Stromal cell of bone marrow (primary cell): ENCODE data around the gene SWI5.
"Not testable (repeated sequence)": the region's sequence is repeated elsewhere in the genome, so short reads cannot be mapped to it uniquely, and the experiment has no call there.

Experiments used
- DNase-seq: peaks from one replicate; pipeline ENCODE4 v3.0.0-alpha.2; 2012; ENCODE audit warnings: low read depth

SWI5 gene

DNA sequence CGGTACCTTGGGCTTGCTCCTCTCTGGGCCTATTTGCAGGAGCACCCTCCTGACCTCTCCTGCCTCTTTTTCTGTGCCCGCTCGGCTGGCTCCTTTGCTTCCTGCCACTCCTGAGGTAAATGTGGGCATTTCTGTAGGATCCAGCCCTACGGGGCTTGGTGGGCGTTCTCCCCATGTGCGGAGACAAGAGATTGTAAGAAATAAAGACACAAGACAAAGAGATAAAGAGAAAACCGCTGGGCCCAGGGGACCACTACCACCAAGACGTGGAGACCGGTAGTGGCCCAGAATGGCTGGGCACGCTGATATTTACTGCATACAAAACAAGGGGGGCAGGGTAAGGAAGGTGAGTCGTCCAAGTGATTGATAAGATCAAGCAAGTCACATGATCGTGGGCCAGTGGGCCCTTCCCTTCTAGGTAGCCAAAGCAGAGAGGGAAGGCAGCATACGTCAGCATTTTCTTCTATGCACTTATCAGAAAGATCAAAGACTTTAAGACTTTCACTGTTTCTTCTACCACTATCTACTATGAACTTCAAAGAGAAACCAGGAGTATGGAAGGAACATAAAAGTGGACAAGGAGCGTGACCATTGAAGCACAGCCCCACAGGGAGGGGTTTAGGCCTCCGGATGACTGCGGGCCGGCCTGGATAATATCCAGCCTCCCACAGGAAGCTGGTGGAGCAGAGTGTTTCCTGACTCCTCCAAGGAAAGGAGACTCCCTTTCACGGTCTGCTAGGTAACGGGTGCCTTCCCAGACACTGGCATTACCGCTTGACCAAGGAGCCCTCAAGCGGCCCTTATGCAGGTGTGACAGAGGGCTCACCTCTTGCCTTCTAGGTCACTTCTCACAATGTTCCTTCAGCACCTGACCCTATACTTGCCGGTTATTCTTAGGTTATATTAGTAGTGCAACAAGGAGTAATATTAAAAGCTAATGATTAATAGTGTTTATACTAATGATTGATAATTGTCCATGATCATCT lies 3.3 kb downstream of the SWI5 start:
- not testable (repeated sequence) for DNase-seq

- DNase-seq, result no peak
These were observed 4.1 kb downstream of the SWI5 start for GRCh38 chr9:128280084-128280622.

DNA sequence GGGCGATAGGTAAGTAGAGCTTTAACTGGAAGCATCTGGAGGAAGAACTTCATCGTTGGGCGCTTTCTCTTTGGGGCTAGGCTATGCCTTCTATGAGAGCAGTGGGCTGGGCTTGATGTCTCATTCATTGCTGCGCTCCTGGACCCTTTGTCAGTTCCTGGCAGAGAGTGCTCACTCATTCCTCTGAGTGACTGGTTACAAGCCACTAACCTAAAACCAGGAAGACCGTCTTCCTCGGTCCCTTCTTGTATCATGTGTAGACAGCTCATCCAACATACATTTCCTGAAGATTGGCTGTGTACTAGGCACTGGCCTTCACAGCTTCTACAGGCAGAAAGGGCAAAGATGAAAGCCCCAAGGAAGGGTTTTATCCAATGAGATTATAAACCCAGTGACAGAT lies 6.4 kb downstream of the SWI5 start:
- no peak for DNase-seq

GRCh38 chr9:128285033-128285784 lies 9.1 kb downstream of the SWI5 start:
- DNase-seq, result no peak

- peak; percentile 19 for DNase-seq
These were observed 10.4 kb downstream of the SWI5 start for GRCh38 chr9:128286440-128286839.

GRCh38 chr9:128288273-128289004 lies 12.4 kb downstream of the SWI5 start:
- no peak for DNase-seq

- no peak for DNase-seq
These were observed 15.9 kb downstream of the SWI5 start for GRCh38 chr9:128292009-128292408.

- no peak for DNase-seq
These were observed 17.0 kb downstream of the SWI5 start for GRCh38 chr9:128293091-128293490.

- no peak for DNase-seq
These were observed 18.1 kb downstream of the SWI5 start for GRCh38 chr9:128294142-128294541.

DNA sequence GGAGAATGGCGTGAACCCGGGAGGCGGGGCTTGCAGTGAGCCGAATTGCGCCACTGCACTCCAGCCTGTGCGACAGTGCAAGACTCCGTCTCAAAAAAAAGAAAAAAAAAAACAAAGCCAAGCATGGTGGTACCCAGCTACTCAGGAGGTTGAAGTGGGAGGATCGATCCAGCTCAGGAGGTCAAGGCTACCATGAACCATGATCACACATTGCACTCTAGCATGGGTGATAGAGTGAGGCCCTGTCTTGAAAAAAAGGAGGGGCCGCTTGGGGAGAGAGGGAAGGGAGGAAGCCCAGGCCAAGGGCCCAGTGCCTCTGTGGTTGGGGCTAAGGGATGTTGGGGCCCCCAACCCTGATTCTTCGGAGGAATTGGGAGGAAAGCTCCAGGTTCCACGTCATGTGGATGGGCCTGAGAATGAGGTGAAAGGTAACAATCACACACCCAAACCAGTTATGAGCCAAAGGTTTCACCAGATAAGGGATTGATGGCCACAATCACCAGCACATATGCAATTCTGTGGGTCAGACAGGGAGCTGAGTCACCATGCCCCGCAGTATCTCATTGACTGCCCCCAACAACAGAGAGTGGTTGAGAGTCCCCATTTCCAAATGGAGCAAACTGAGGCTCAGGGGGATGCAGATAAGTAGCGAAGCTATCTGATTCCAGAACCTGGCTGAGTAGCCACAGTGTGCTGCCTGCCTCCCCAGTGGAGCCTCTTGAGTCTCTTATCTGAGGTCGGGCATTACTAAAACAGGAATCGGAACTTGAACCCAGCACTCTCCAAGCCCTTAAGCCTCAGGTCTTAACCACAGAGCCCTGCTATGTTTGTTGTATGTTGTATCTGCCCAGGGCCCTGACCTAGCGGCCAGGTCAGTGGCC lies 20.5 kb downstream of the SWI5 start:
- no peak for DNase-seq

DNA sequence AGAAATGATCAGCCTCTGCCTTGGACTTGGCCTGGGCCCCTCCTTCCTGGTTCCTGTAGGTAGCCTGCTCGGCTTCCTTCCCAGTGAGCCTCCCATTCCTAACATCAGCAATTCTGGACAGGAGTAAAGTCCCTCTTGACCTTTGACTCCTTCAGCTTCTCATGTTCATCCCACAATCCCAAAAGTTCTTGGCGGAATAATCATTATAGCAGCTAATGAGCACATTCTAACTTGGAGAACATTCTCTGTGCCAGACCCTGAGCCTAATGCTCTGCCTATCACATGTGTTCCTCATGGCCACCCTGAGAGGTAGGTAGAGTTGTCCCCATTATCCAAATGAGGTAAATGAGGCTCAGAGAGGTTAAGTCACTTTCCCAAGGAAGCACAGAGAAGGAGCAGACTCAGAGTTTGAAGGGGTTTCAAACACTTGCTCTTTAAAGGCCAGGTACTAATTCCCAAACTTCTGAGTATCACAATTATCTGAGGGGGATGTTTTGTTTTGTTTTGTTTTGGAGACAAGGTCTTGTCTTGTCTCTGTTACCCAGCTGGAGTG lies 21.2 kb downstream of the SWI5 start:
- no peak for DNase-seq

GRCh38 chr9:128298535-128299482 lies 22.7 kb downstream of the SWI5 start:
- no peak for DNase-seq

- no peak for DNase-seq
These were observed 28.3 kb downstream of the SWI5 start for GRCh38 chr9:128304136-128304970.

GRCh38 chr9:128304971-128305288 lies 28.9 kb downstream of the SWI5 start:
- no peak for DNase-seq

GRCh38 chr9:128309551-128309950 lies 33.5 kb downstream of the SWI5 start:
- no peak for DNase-seq

- no peak for DNase-seq
These were observed 34.4 kb downstream of the SWI5 start for GRCh38 chr9:128310461-128310860.

- no peak for DNase-seq
These were observed 38.6 kb downstream of the SWI5 start for GRCh38 chr9:128314697-128315096.

DNA sequence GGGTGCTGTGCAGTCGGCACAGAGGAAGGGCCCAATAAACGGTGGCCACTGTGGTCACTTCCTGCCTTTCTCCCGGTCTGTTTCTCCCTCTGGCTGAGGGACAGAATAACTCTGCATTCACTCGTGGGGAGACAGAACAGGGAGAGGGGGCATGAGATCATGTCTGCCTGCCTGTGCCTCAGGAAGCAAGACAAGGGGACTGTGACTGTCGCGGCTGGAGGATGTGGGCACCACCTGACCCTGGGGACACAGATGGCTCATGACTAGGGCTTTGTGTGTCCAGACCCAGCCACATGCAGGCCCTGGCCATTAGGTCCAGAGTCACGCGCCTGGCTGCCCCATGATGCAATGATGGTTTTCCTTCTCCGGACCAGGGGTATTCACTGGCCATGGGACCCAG lies 40.3 kb downstream of the SWI5 start:
- DNase-seq, result no peak

DNA sequence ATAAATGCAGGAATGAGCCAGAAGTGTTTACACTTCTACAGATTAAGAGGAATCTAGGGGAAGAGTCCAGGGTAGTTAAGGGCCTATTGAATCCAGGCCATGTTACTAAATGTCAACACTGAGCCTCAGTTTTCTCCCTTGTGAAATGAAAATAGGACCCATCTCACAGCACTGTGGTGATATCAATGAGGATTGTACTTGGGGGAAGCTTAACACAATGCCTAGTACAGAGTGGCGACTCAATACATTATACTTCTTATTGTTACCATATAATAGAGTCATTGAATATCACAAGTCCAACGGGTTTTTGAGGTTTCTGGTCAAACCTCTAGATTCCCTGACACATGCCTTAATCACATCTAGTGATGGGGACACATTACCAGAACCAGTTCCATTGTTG lies 41.6 kb downstream of the SWI5 start:
- no peak for DNase-seq
